ENCODE results near the gene PCGF3.

DNA sequence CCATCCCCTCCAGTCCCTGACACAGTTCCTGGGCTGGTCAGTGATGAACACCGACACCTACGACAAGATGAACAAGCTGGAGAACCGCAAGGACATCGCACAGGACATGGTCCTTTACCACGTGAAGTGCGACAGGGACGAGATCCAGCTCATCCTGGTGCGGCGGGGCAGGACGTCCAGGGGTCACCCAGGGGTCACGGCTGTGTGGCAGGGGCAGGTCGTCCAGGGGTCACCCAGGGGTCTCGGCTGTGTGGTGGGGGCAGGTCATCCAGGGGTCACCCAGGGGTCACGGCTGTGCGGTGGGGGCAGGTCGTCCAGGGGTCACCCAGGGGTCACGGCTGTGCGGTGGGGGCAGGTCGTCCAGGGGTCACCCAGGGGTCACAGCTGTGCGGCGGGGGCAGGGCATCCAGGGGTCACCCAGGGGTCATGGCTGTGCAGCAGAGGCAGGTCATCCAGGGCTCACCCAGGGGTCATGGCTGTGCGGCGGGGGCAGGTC lies 48.2 kb upstream of the PCGF3 start:
- no peak for TF ChIP-seq ZNF114 (tag by site-specific recombination; IDR thresholded peaks at IDR 0.05)
- TF ChIP-seq, protein P1, sequence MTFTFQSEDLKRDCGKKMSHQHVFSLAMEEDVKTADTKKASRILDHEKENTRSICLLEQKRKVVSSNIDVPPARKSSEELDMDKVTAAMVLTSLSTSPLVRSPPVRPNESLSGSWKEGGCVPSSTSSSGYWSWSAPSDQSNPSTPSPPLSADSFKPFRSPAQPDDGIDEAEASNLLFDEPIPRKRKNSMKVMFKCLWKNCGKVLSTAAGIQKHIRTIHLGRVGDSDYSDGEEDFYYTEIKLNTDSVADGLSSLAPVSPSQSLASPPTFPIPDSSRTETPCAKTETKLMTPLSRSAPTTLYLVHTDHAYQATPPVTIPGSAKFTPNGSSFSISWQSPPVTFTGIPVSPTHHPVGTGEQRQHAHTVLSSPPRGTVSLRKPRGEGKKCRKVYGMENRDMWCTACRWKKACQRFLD (tag by site-specific recombination; IDR thresholded peaks at IDR 0.05), result no peak
- TF ChIP-seq, protein P2, sequence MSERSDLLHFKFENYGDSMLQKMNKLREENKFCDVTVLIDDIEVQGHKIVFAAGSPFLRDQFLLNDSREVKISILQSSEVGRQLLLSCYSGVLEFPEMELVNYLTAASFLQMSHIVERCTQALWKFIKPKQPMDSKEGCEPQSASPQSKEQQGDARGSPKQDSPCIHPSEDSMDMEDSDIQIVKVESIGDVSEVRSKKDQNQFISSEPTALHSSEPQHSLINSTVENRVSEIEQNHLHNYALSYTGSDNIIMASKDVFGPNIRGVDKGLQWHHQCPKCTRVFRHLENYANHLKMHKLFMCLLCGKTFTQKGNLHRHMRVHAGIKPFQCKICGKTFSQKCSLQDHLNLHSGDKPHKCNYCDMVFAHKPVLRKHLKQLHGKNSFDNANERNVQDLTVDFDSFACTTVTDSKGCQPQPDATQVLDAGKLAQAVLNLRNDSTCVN (tag by site-specific recombination; optimal IDR thresholded peaks at IDR 0.05), result no peak
